H1 (cell line): ENCODE measurements around the gene LRTM1. TPM values are rescaled to one million over a fixed set of nuclear protein-coding genes. Genes with fewer than 3 reads are reported as not detected.

Experiments
- CTCF ChIA-PET: fragments of 300-600 bp; sonication (Branson Sonifier 250); formaldehyde crosslinking; loops from one replicate; lab custom pipeline; 2021; ENCODE audit not compliant: partially characterized antibody; lab: Charles Lee
- POLR2A ChIA-PET: fragments of 300-600 bp; sonication (Branson Sonifier 250); formaldehyde crosslinking; loops from one replicate; lab custom pipeline; 2021; ENCODE audit warnings: inconsistent platforms; ENCODE audit not compliant: partially characterized antibody; lab: Charles Lee
- DNase-seq, 2 experiments: peaks; one replicate each; pipeline versions ENCODE4 v3.0.0 to v3.0.0-alpha.2; 2010 to 2022; ENCODE audit warnings: low spot score in 2 of 2, low read depth in 1 of 2, mixed read lengths in 1 of 2
- FAIRE-seq: peaks from 2 replicates; lab custom pipeline; 2011; peaks lifted over from hg19 to GRCh38; lab: Jason Lieb, UNC
- H2AFZ ChIP-seq: 2 replicates; pipeline ENCODE4 v1.8.1; 2012; ENCODE audit warnings: low read length, inconsistent platforms
- H2AK5ac ChIP-seq: 2 replicates; pipeline ENCODE4 v1.6.1; 2013; ENCODE audit warnings: low read depth, low read length
- H2BK120ac ChIP-seq: replicated peaks from 2 replicates; pipeline ENCODE3; 2013; ENCODE audit warnings: low read depth, low read length, inconsistent platforms
- H2BK12ac ChIP-seq: 2 replicates; pipeline ENCODE4 v1.6.1; 2013; ENCODE audit warnings: low read depth, low read length
- H2BK15ac ChIP-seq: 2 replicates; pipeline ENCODE4 v1.6.1; 2013; ENCODE audit warnings: low read length
- H2BK20ac ChIP-seq: 2 replicates; pipeline ENCODE4 v1.6.1; 2013; ENCODE audit warnings: low read length
- H2BK5ac ChIP-seq: 2 replicates; pipeline ENCODE4 v1.6.1; 2013; ENCODE audit warnings: low read depth, low read length
- H3K14ac ChIP-seq: 2 replicates; pipeline ENCODE4 v1.6.1; 2013; ENCODE audit warnings: inconsistent platforms; ENCODE audit not compliant: insufficient read length
- H3K18ac ChIP-seq: 2 replicates; pipeline ENCODE4 v1.6.1; 2013; ENCODE audit warnings: low read length; ENCODE audit errors: extremely low read depth
- H3K23ac ChIP-seq: 2 replicates; pipeline ENCODE4 v1.6.1; 2013; ENCODE audit warnings: inconsistent platforms; ENCODE audit not compliant: insufficient read length
- H3K23me2 ChIP-seq: 2 replicates; pipeline ENCODE4 v1.6.1; 2013; ENCODE audit warnings: low read depth, low read length
- H3K27ac ChIP-seq: 2 replicates; pipeline ENCODE4 v1.6.1; 2011; ENCODE audit warnings: low read depth, low read length, inconsistent platforms
- H3K27me3 ChIP-seq, 4 experiments: replicated peaks in 1 of 4; 1 replicate in 1 of 4; 2 replicates in 3 of 4; pipeline versions ENCODE4 v1.6.1 to v1.8.1; 2011 to 2013; ENCODE audit warnings: low read length in 3 of 4, mild to moderate bottlenecking in 3 of 4, inconsistent platforms in 2 of 4, mixed read lengths in 2 of 4, moderate library complexity in 1 of 4; ENCODE audit not compliant: control insufficient read depth in 3 of 4, insufficient read depth in 3 of 4; ENCODE audit errors: extremely low read depth in 1 of 4
- H3K36me3 ChIP-seq, 4 experiments: 2 replicates each; pipeline versions ENCODE4 v1.6.1 to v1.8.1; 2011 to 2013; ENCODE audit warnings: mild to moderate bottlenecking in 4 of 4, low read length in 3 of 4, moderate library complexity in 2 of 4, control low read depth in 1 of 4, inconsistent platforms in 1 of 4; ENCODE audit not compliant: insufficient read depth in 4 of 4, control insufficient read depth in 2 of 4
- H3K4ac ChIP-seq: replicated peaks from 2 replicates; pipeline ENCODE3; 2013; ENCODE audit warnings: low read length, low read depth, mixed read lengths, inconsistent platforms; ENCODE audit not compliant: insufficient read length
- H3K4me1 ChIP-seq, 4 experiments: replicated peaks in 1 of 4; 1 replicate in 1 of 4; 2 replicates in 3 of 4; pipeline versions ENCODE4 v1.6.1 to v1.8.1; 2011 to 2013; ENCODE audit warnings: low read length in 3 of 4, inconsistent platforms in 2 of 4, mixed read lengths in 1 of 4; ENCODE audit not compliant: insufficient read depth in 4 of 4, control insufficient read depth in 3 of 4
- H3K4me2 ChIP-seq, 2 experiments: 2 replicates each; pipeline versions ENCODE4 v1.6.1 to v1.8.1; 2011 to 2013; ENCODE audit warnings: low read depth in 2 of 2, low read length in 2 of 2, control low read depth in 1 of 2, inconsistent platforms in 1 of 2, mild to moderate bottlenecking in 1 of 2; ENCODE audit not compliant: insufficient read depth in 1 of 2
- H3K4me3 ChIP-seq, 4 experiments: fragments of 200-600, 300-600 bp in 1 of 4; sonication (generic), shearing (Covaris generic), sonication (Bioruptor Twin) in 1 of 4; 2 replicates each; pipeline versions ENCODE4 v1.5.1 to v1.8.1; 2011 to 2016; ENCODE audit warnings: low read length in 4 of 4, low read depth in 3 of 4, control low read depth in 2 of 4, inconsistent platforms in 2 of 4, mild to moderate bottlenecking in 2 of 4, mixed read lengths in 1 of 4, moderate library complexity in 1 of 4; ENCODE audit not compliant: insufficient read depth in 2 of 4; ENCODE audit errors: extremely low read depth in 1 of 4
- H3K56ac ChIP-seq: replicated peaks from 2 replicates; pipeline ENCODE3; 2013; ENCODE audit warnings: low read depth, mild to moderate bottlenecking, mixed read lengths, low read length, inconsistent platforms; ENCODE audit not compliant: insufficient read length
- H3K79me1 ChIP-seq: 2 replicates; pipeline ENCODE4 v1.6.1; 2013; ENCODE audit warnings: low read depth, low read length, control low read depth
- H3K79me2 ChIP-seq, 2 experiments: 2 replicates each; pipeline versions ENCODE4 v1.6.1 to v1.8.1; 2012 to 2013; ENCODE audit warnings: low read length in 2 of 2, mild to moderate bottlenecking in 2 of 2, inconsistent platforms in 1 of 2; ENCODE audit not compliant: insufficient read depth in 2 of 2, control insufficient read depth in 1 of 2
- H3K9ac ChIP-seq, 4 experiments: replicated peaks in 1 of 4; 1 replicate in 1 of 4; 2 replicates in 3 of 4; pipeline versions ENCODE4 v1.6.1 to v1.8.1; 2011 to 2013; ENCODE audit warnings: low read depth in 3 of 4, low read length in 3 of 4, control low read depth in 2 of 4, mild to moderate bottlenecking in 2 of 4, moderate library complexity in 2 of 4, inconsistent platforms in 1 of 4; ENCODE audit errors: extremely low read depth in 1 of 4
- H3K9me3 ChIP-seq, 2 experiments: 2 replicates each; pipeline versions ENCODE4 v1.6.1 to v1.8.1; 2012 to 2013; ENCODE audit warnings: mild to moderate bottlenecking in 2 of 2, moderate library complexity in 2 of 2, control low read depth in 1 of 2, inconsistent platforms in 1 of 2, low read depth in 1 of 2, low read length in 1 of 2, mixed read lengths in 1 of 2; ENCODE audit not compliant: insufficient read depth in 2 of 2
- H4K20me1 ChIP-seq, 2 experiments: replicated peaks in 1 of 2; 2 replicates each; pipeline versions ENCODE3 to v1.8.1; 2011 to 2013; ENCODE audit warnings: inconsistent platforms in 2 of 2, low read length in 2 of 2, mild to moderate bottlenecking in 1 of 2; ENCODE audit not compliant: insufficient read depth in 2 of 2, control insufficient read depth in 1 of 2
- H4K5ac ChIP-seq: 2 replicates; pipeline ENCODE4 v1.6.1; 2013; ENCODE audit warnings: low read length, low read depth, mixed read lengths, inconsistent platforms; ENCODE audit not compliant: insufficient read length
- H4K8ac ChIP-seq: 2 replicates; pipeline ENCODE4 v1.8.0; 2013; ENCODE audit warnings: mild to moderate bottlenecking, moderate library complexity, low read length, inconsistent platforms; ENCODE audit not compliant: insufficient read depth; ENCODE audit errors: extremely low read depth
- H4K91ac ChIP-seq: replicated peaks from 2 replicates; pipeline ENCODE3; 2013; ENCODE audit warnings: low read length, mixed read lengths, inconsistent platforms; ENCODE audit not compliant: insufficient read length
- RNF2 ChIP-seq: fragments of 200-900, 300-1000 bp; sonication (generic); IDR thresholded peaks from 2 replicates; pipeline ENCODE4 v1.7.1; 2016; ENCODE audit warnings: borderline replicate concordance, low read depth, mild to moderate bottlenecking, antibody characterized with exemption, low read length; ENCODE audit not compliant: poor library complexity, severe bottlenecking; ENCODE audit errors: missing control alignments
- WGBS, 2 experiments: shearing (Covaris generic) in 1 of 2; methylation state at CpG; one replicate each; pipeline versions ENCODE4 v1.1.6 to v1.1.7; 2013 to 2015; ENCODE audit warnings: low lambda C conversion rate in 2 of 2, mixed read lengths in 2 of 2, inconsistent platforms in 1 of 2, low coverage in 1 of 2, missing lambda C conversion rate in 1 of 2; ENCODE audit not compliant: insufficient replicate concordance in 2 of 2, insufficient coverage in 1 of 2, insufficient read length in 1 of 2; ENCODE audit errors: extremely low coverage in 1 of 2, missing lambda C conversion rate in 1 of 2; 5-methylcytosine and 5-hydroxymethylcytosine counted together
- polyA plus RNA-seq, 7 experiments: library from polyadenylated mRNA; depleted of rRNA in 3 of 7; stranded (reverse) in 5 of 7; unstranded in 2 of 7; fragments of >200 nt in 5 of 7; fragments of 200-250 nt in 2 of 7; gene quantifications; 1 replicate in 5 of 7; 2 replicates in 1 of 7; 4 replicates in 1 of 7; pipeline versions ENCODE4 v1.2.1 to v1.2.3, GENCODE V29; 2011 to 2013; ENCODE audit warnings: missing spikeins in 2 of 7, mixed read lengths in 2 of 7
- total RNA-seq: library from RNA; stranded (reverse); fragmentation: NEBNext Ultra II Directional; extraction: Animal tissue kit (Norgen Biotek cat#: 25700); gene quantifications from 2 replicates; pipeline ENCODE4 v1.2.1, GENCODE V29; 2021

LRTM1 gene
- total and polyA plus RNA-seq, 2 of the 8 experiments (the other 6 are each of a cell fraction or from before 2014, with no cell fraction given): not detected

DNA sequence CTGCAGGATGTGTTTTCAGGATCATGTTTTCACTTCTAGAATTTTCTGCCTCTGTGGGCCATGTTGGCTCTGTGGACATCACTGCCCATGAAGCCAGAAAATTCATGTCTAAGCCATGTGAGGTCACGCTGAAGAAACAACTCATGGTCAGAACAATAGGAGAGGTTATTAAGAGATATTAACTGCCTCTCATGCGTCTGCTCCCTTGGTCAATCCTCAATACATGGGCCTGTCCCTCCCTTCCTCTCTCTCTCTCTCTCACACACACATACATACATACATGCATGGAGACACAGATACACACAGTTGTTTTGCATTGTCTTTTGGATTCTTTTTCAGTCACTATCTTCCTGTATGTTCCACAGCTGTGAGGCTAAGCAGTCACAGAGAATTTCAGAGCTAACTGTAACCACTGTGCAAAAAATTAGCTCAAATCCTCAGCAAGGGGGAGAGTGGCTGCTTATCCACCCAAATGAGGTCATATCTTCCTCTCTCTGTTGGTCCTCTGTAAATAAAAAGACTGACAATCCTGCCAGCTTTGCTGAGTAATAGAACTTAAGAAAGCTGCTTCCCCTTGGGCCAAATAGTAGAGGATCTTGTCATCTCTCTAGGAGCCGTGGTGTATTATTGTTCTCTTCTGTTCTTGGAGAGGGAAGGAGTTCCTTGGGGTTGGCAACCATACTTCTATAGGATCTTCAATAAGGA lies 45.6 kb downstream of the LRTM1 start:
- no peaks in the 10 kb centered on the region for H3K4me1 ChIP-seq
- H3K56ac ChIP-seq: no peak overlapping the region
- H4K91ac ChIP-seq: no peak overlapping the region
- no peak overlapping the region for H3K23ac ChIP-seq
- H3K79me1 ChIP-seq: no peaks in the 10 kb centered on the region
- no peaks in the 10 kb centered on the region for H3K79me2 ChIP-seq
- H3K18ac ChIP-seq: no peak overlapping the region
- H2AFZ ChIP-seq: no peak overlapping the region
- no peak overlapping the region for H2BK20ac ChIP-seq
- H3K4me3 ChIP-seq: no peak overlapping the region
- H3K27ac ChIP-seq: no peak overlapping the region
- H4K8ac ChIP-seq: no peak overlapping the region
- POLR2A ChIA-PET: interaction anchor here (0.9 kb wide), 1 partner anchor 1395 kb away, joined by 4 read pairs; no protein-coding TSS in a partner anchor
- no peak overlapping the region for H2AK5ac ChIP-seq
- no peak overlapping the region for H4K5ac ChIP-seq
- H3K14ac ChIP-seq: no peak overlapping the region
- FAIRE-seq (no peak), DNase-seq (no peak)
- no peak overlapping the region for H3K9ac ChIP-seq
- no peaks in the 10 kb centered on the region for H3K9me3 ChIP-seq
- 58% methylated on average over 3 of the region's 3 CpGs; no CpG with 5 or more reads in 1 of the 2 experiments for WGBS, 2 experiments
- H2BK120ac ChIP-seq: no peak overlapping the region
- CTCF ChIA-PET: interaction anchor here (3.3 kb wide), 1 partner anchor 51 kb away, joined by 7 read pairs; no protein-coding TSS in a partner anchor
- H3K36me3 ChIP-seq: no peaks in the 10 kb centered on the region; a peak in 1 of 8 replicates
- H3K4me2 ChIP-seq: no peak overlapping the region
- no peak overlapping the region for H2BK12ac ChIP-seq
- H4K20me1 ChIP-seq: no peaks in the 10 kb centered on the region
- H3K27me3 ChIP-seq: no peaks in the 10 kb centered on the region
- H2BK15ac ChIP-seq: no peak overlapping the region
- no peak overlapping the region for H2BK5ac ChIP-seq
- no peak overlapping the region for H3K4ac ChIP-seq
- H3K23me2 ChIP-seq: no peaks in the 10 kb centered on the region
- no peak for TF ChIP-seq RNF2
